Measurements from ENCODE around the gene HMX3.
A peak's percentile ranks its signal among the peaks of the same experiment; 100 is the strongest.
"Not testable (repeated sequence)": the region's sequence is repeated elsewhere in the genome, so short reads cannot be mapped to it uniquely, and the experiment has no call there.

Gene HMX3

DNA sequence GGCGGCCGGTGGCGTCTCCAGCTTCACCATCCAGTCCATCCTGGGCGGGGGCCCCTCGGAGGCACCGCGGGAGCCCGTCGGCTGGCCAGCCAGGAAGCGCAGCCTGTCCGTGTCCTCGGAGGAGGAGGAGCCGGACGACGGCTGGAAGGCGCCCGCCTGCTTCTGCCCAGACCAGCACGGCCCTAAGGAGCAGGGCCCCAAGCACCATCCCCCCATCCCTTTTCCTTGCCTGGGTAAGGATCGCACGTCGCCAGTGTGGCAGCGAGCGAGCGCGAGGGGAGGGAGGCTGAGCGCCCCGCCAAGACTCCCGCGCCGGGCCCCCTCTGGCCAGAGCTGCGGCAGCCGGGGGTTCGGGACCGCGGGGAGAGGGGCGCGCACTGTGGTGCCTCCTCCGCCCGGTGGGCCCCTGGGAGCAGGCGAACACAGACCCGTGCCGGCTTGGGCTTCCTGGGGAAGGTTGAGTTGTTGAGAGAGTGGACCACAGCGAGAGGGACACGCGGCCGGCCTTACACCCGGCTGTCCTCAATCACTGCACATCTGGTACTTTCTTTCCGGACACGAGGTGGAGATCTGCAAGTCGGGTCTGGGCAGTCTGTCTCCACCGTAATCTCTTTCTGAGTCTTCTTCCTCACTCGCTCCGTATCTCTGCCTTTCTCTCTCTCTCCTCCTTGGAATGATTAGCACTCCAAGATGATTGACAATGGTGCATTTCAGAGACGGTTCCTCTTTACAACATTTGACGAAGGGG, 12.8 kb downstream of the HMX3 start:
- no peak for DNase-seq (ENCODE audit: low read depth)

DNA sequence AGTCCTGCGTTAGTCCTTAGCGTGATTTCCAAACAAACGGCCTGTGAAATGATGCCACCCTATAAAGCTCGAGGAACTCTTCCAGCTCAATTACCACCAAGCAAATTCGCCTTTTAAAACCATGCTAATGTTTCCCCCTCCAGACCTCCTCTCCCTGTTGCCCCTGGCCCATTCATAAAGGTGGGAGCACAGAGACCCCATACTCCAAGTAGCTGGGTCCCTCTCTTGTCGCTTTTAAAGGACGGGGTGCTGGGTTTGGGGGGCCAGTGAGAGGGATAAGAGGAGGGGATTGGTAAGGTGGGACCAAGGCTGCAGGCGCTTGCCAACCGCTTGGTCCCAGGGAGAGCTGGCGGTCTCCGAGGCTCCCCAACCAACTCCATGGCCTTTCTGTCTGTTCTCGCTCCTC, 13.4 kb downstream of the HMX3 start:
- no peak for DNase-seq (ENCODE audit: low read depth)

DNA sequence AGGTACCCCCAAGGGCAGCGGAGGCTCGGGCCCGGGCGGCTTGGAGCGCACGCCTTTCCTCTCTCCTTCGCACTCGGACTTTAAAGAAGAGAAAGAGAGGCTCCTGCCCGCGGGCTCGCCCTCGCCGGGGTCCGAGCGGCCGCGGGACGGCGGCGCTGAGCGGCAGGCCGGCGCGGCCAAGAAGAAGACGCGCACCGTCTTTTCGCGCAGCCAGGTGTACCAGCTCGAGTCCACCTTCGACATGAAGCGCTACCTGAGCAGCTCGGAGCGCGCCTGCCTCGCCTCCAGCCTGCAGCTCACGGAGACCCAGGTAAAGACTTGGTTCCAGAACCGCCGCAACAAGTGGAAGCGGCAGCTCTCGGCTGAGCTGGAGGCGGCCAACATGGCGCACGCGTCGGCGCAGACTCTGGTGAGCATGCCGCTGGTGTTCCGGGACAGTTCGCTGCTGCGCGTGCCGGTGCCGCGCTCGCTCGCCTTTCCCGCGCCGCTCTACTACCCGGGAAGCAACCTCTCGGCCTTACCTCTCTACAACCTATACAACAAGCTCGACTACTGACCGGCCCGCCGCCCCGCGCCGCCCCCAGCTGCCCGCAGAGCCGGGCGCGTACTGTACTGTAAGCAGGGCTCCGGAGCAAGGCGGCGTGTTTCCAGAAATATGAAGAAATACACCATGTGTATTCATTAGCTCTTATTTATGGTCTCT, 13.9 kb downstream of the HMX3 start:
- peak; percentile 26 for DNase-seq (ENCODE audit: low read depth)

DNA sequence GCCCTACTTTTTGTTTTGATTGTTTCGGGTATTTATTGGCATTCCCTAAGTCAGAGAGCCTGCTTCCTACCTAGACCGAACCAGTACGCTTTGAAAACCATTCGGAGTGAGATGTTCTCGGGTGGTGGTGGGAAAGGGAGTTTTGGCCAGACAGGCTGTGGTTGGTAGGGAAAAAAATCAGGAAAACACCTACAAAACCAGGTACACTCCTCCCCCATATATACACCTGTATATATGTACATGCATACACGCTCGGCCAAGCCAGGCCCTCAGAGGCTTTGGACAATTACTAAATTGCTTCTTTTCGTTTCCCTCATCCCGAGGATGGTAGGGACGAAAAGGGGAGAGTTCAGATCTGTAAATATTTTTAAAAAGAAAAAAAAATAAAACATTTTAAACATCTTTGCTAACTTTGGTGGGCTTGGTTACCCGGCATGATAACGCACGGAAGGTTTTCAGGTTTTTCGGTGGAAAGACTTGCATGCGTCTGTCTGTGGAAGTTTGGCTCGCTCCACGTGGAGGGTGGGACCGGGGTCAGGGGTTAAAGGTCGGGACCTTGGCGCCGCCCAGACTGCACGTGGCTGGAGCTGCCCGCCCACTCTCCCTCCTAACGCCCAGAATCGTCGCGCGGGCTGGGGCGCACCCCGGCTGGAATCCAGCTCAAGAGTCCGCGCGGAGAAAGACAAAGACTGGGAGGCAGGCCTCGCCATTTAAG, 14.7 kb downstream of the HMX3 start:
- DNase-seq (ENCODE audit: low read depth), result no peak

DNA sequence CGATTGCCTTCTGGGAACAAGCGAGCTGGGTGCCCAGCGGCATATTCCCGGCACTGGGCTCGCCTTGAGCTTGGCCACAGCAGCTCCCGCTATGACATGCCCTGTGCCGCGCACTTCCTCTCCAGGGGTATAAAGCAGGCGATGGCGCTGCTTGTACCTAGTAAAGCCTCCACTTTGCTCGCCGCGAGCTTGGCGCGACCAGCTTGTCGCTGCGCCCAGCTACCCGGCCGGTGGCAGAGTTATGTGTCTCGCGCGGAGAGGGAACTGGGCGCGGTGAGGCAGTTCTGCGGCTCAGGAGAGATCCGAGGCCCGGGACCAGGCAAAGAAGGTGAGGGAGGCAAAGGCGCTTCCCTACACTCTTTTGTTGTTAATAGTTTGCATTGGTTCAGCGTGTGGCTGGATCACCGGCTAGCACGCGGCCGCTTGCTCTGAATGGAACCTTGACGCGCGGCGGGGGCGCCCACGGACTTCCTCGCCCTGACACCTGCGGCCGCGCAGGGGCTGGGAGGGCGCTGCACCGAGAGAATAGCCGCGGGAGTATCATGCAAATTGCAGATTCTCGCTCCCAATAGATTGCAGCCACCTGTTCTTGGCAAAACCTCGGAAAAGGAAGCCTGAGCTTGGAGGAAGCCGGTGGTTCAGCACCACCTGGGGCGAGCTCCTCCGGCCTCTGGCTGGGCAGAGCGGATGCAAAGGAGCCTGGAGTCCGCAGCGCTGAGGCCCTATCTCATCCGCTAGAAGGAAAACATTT, 15.4 kb downstream of the HMX3 start:
- DNase-seq (ENCODE audit: low read depth), result no peak

DNA sequence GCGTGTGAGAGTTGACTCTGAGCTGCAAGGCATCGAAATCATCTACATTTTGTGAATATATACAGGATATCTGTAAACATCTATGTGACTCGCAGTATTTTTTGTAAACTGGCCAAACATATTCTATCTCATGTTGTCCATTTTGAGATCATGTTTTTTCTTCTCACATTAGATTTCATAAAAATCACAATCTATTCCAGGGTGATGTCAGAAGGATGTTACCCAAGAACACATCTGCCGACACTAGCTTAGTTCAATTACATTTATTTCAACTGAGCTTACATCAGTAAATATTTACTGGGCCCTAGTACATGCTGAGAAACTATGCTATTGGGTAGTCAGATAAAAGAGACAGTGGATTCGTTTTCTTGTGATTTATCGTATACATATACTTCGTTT, 16.0 kb downstream of the HMX3 start:
- no peak for DNase-seq (ENCODE audit: low read depth)

DNA sequence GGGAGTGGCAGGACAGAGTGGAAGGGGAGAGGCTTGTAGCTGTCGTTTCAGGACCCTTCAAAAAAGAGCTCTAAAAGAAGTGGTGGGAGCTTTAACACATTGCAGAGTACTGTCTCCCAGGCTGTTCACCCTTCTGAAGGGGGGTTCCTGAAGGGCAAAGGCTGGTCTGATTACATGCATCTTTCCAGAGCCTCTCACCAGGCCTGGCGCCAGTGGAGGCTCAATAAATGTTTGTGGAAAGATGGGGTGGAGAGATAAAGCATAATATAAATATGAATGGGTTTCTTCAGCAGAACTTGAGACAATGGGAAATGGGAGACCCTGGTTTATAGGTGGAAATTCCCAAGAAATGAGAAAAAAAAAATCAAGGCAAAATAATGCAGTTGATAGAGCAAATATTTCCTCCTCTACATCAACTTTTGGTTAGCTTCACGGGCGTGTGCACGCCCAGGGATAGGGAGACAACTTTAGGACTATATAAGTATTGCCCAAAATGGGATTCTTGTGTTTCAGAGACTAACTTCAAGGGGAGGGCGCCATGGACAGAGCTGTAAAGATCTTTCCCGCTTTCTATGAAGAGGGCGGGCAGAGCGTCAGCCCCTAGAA, 17.8 kb downstream of the HMX3 start:
- no peak for DNase-seq (ENCODE audit: low read depth)

DNA sequence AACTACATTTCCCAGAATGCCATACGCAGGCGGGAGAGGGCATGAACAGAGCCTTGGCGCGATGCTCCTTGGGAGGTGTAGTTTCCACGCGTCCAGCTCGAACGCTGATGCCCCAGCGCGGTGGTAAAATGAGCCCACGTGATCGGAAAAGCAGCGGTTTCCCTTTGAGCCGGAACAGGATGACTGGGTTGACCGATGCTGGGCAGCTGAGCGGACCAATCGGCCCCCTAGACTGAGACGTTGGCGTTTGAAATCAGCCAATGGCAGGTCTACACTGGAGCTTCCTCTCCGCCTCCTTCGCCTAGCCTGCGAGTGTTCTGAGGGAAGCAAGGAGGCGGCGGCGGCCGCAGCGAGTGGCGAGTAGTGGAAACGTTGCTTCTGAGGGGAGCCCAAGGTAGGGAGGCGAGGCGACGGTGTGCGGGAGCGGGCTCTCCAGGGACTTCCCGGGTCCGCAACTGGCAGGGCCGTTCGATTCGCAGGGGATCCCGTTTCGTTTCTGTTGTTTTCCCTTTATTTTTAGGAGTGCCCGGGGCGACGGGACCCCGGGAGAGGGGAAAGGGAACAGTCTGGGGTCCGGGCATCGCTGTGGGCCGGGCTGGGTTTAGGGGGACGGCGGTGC, 18.4 kb downstream of the HMX3 start, which contains the start of gene BUB3:
Gene BUB3, plus strand, starts transcription at position 311 of the 619 bp plus-strand sequence. CDS start 516 bp downstream, outside the sequence.
- peak; percentile 99 for DNase-seq (ENCODE audit: low read depth)

DNA sequence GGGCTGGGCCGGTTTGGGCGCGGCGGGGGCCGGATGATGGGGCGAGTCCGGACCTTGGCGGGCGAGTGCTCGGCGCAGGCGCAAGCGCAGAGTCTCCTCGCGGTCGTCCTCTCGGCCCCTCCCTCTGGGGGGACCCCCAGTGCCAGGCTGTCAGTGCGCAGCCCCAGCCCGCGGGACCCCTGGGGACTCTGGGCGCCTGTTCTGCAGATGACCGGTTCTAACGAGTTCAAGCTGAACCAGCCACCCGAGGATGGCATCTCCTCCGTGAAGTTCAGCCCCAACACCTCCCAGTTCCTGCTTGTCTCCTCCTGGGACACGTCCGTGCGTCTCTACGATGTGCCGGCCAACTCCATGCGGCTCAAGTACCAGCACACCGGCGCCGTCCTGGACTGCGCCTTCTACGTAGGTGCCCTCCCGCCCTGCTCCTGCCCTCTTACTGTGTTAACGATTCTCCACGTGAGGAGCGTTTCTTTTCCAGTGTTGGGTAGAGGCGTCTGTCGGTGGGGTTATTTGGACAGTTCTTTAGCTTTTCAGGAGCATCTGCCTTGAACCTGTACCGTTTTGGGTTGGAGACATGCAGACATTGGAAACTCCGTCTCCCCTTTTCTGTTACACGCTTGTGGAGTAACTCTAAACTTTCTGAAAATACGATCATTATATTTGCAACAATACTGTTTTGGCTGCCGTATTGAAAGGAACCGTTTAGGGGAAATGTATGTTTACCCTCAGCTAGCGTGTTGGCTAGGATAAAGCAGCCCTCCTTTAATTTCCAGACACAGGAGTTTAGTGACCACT, 19.1 kb downstream of the HMX3 start:
- peak; percentile 32 for DNase-seq (ENCODE audit: low read depth)

DNA sequence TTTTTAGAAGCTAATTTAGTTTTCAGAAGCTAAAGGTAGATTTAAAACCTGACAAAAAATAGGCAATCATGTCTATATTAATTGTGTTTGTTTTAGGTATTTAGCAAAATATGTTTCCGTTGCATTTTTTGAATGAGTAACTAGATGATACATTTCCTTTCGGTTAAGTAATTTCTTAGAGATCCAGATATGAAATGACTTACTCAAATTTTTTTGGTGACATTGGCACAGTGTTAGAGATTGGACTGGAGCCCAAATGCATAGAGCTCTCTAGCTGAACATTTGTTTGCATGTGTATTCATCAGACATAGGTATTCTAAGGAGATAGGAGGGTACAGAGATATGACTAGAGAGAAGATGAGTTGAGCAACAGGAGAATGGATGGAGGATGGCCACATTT, 20.3 kb downstream of the HMX3 start:
- peak; percentile 31 for DNase-seq (ENCODE audit: low read depth)

DNA sequence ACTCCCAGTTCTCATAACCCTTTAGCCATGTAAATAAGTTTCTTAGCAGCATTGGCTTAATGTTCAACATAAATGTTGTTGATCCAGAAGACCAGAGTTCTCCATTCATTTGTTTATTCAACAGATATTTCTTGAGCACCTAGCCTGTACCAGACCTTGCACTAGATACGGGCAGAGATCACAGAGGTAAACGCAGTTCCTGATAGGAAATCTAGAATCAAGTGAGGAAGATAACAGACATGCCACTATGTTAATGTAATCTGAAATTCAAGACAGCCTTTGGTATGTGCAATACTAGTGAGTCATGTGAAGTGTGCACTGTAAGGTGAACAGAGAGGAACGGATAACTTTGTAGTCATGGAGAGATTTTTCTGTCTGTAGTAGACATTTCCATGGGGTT, 21.4 kb downstream of the HMX3 start:
- peak; percentile 82 for DNase-seq (ENCODE audit: low read depth)

DNA sequence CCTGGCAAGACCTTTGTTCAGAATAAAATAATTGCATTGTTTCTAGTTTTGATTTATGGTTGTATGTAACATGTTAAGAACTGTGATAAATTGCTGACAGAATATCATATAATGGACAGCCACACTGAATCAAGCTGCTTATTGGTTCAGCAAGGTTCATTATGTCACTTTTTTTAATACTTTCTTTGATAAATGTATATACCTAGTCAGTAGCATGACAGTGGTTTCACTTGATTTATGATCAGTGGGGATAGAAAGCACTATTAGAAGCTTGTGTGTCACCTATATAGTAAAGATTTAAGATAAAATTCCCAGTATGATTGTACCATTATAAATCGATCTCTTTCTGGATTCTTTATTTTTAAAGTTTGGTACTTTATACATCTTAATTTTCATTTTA, 22.9 kb downstream of the HMX3 start:
- DNase-seq (ENCODE audit: low read depth), result no peak

DNA sequence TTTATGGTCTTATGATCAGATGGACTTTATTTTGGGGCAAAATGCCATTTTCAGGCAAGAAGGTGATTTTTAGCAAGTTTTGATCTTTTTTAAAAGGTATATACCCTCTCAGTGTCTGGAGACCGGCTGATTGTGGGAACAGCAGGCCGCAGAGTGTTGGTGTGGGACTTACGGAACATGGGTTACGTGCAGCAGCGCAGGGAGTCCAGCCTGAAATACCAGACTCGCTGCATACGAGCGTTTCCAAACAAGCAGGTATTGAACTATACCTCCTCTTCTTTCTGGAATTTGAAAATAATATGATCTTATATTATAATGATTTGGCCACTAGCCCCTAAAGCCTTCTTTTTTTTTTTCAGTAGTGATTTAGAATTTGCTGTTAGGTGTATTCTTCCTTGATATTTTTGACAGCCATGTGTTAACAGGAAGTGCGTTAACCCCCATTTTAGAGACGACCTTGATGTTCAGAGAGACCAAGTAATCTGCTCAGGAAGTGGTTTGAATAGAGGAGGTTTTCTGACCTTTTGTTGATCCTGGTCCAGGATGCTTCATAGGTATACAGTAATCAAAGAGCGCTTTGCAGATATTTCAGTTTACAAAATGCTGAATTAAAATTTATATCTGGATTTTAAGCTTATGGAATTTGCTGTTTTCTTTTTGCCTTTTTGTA, 24.7 kb downstream of the HMX3 start:
- DNase-seq (ENCODE audit: low read depth), result no peak

DNA sequence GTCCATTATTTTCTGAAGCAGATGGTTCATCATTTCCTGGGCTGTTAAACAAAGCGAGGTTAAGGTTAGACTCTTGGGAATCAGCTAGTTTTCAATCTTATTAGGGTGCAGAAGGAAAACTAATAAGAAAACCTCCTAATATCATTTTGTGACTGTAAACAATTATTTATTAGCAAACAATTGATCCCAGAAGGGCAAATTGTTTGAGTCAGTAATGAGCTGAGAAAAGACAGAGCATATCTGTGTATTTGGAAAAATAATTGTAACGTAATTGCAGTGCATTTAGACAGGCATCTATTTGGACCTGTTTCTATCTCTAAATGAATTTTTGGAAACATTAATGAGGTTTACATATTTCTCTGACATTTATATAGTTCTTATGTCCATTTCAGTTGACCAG, 28.5 kb downstream of the HMX3 start:
- DNase-seq (ENCODE audit: low read depth), result no peak

DNA sequence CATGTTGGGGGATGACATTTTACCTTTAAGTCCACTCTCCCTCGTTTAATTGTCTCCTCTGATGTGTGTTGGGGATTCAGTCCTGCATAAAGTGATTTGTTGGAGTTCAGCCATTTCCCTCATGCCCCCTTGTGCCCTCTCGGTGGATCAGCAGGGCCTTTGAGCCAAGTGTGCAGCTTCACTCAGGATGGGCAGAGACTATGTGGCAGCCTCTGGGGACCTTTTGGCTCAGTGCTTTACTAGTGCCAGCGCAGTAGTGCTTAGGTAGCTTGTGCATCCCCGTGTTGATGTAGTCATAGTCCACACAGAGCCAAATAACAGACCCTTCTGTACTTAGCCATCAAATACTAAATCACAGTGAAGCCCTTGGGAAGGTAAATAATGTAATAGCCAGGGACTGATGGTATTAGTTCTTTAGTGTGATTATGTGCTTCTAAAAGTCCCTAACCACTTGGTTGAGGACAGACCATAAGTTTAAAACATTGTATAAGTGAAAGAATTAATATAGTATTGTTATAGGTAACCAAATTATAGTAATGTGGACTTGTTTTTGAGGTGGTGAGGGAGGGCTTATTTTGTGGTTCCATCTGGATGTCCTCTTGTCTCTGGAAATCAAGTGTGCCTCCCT, 29.8 kb downstream of the HMX3 start:
- no peak for DNase-seq (ENCODE audit: low read depth)

DNA sequence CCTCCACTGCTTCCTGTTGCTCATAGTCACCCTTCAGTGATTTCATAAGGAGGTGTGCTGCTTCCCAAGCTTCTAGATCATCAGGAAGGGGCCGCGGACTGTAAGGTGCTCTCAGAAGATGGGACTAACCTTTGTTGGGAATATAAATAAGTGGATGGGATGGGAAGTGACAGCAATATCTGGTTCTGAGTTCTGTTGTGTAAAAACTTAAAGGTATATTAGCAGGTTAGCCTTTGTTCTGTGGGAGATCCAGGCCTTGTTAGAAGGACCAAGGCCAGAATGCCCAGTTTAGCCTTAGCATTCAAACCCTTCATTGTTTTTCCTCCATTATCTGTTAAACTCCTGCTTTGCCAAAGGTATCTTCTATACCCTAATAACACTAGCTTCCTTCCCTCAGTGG, 30.8 kb downstream of the HMX3 start:
- DNase-seq (ENCODE audit: low read depth), result no peak

DNA sequence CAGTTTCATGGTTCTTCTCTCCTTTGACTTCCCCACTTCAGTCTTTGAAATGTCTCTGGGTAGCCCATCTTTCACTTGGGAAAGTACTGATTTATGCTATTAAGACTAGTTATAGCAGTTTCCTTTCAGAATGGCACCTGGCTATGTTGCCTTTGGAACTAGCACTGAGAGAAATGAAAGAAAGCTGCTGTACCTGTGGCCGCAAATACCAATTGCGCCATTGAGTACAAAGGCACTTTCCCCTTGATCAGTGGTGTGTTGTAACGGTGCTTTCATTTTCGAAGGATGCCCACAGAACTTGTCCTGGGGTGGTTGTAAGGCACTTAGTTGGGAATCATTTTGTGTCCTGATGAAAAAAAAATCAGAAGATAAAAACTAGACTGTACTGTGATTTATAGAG, 35.2 kb downstream of the HMX3 start:
- DNase-seq (ENCODE audit: low read depth), result no peak

DNA sequence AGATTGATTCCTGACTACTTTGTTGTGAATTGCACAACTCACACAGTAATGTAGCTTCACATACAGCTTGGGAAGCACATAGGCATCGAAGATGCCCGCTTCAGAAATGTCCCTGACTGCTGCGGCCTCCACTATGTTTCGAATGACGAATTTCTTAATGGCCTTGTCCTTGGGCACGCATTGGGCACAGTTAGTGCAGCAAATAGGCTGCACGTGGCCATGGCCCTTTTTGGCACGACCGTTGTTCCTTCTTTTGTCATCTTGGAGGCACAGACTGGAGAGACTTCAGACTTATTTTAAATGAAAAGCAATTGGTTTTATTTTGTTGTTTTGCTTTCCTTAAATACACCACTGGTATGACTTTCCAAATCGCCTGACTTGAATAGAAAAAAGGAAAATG, 35.8 kb downstream of the HMX3 start:
- not testable (repeated sequence) for DNase-seq (ENCODE audit: low read depth)

Measured in amniotic epithelial cell (primary cell).